ENCODE results near the gene GGA1.

Gene GGA1, protein sequence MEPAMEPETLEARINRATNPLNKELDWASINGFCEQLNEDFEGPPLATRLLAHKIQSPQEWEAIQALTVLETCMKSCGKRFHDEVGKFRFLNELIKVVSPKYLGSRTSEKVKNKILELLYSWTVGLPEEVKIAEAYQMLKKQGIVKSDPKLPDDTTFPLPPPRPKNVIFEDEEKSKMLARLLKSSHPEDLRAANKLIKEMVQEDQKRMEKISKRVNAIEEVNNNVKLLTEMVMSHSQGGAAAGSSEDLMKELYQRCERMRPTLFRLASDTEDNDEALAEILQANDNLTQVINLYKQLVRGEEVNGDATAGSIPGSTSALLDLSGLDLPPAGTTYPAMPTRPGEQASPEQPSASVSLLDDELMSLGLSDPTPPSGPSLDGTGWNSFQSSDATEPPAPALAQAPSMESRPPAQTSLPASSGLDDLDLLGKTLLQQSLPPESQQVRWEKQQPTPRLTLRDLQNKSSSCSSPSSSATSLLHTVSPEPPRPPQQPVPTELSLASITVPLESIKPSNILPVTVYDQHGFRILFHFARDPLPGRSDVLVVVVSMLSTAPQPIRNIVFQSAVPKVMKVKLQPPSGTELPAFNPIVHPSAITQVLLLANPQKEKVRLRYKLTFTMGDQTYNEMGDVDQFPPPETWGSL

DNA sequence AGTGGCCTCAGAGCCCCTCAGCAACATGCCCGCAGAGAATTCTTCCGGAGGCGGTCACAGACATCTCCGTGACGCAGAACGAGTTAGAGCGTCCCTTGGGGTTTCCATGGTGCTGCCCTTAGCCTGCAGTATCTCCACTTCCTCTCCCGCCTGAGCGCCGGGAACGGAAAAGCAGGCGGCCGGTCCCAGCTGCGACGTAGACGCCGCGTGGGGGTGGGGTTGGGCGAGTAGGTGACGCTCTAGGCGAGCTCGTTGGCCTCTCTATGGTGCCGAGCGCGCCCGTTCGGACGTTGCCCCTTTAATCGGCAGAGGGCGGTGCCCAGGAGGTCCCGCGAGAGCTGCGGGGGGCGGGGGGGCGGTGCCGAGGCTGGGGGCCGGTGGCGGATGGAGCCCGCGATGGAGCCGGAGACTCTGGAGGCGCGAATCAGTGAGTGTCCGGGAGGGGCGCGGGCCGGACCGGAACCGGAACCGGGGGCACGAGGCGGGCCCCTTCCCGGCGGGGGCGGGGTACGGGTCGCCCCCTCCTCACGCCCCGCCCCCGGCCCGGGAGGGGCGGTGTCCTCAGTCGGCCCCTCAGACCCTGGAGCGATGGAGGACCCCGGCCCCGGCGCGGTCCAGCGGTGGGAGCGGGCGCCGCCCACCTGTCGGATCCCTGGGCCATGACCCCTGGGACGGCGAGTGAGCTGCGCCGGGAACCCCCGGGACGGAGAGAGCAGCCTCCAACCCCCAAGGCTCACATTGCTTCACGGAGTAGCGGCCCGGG, at the start of gene GGA1:
Gene GGA1 (plus strand): TSS at position 358 of the 763 bp plus-strand sequence. CDS start 27 bp downstream, at position 385.
- peak; percentile 91 to 97 (median 96) for DNase-seq

DNA sequence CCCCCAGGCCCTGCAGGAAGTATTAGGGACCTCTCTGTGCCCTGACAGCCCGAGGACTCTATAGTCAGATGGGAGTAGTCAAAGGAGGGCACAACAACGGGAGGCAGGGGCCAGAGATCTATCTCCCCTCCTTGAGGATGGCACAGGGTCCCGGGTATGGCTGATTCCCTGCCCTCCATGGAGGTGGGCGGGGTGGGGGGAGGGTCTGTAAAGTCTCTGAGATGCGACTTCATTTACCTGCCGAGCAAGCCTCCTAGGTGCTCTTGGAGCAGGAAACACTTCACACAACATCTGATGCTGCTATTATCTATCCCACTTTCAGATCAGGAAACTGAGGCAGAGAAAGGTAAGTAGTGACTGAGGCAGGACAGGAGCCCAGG, 49.1 kb upstream of the GGA1 start:
- DNase-seq: no peak

DNA sequence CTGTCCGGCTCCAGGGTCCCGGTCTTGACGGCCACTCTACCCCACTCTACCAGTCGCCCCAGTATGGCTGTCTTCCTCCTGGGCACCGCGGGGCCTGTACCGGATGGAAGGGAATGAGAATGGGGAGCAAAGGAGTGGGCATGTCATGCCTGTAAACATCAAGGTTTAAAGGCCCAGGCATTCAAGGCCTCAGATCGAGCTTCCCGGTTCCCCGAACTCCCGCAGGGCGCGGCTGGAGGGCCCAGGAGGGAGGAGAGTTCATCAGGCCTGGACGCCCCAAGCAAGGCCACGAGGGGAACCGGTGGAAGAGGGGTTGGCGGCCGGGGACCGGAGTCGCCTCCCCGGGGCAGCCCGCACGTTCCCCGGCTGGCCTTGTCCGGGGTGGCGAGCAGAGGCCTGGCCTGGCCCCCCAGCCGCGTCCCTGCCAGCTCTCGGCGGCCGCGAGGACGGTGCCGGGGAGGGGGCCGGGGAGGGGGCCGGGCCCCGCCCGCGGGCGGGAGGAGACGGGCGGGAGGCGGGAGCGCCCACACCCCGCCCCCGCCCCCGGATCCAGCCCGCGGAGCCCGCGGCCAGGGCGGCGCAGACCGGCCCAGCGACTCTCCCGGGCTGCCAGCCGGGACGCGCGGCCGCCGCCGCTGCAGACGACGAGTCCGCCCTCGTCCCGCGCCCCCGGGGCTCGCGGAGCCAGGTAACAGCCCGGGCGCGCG, 48.6 kb upstream of the GGA1 start, which contains the start of gene CDC42EP1:
Gene CDC42EP1 (plus strand): TSS at position 580 of the 707 bp plus-strand sequence. CDS start 5,870 bp downstream, outside the sequence.
- DNase-seq: no peak

DNA sequence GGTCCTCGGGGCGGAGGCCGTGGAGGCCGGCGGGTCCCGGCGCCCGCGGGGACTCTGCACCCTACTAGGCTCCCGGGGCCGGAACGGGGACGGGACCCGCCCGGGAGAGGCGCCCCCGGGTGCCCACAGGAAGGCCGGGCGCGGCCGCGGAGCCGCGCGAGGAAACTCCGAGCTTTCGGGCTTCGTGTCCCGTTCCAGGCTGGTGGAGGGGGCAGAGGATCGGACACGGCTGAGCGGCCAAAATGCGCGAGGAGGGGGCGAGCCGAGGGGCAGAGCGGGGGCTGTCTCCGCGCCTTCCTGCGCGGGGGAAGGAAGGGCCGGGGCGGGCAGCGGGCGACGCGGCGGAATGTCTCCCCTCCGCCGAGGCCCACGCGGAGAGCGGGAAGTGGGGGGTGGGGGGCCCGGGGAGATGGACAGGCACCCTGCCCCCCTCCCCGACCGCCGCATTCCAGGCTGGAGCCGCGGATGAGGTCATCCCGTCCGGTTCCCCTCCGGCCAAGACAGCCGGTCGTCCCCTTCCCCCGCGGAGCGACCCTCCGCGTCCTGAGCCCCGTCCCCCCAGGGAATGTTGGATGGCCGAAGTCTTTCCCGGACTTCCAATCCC, 47.9 kb upstream of the GGA1 start:
- no peak for DNase-seq

DNA sequence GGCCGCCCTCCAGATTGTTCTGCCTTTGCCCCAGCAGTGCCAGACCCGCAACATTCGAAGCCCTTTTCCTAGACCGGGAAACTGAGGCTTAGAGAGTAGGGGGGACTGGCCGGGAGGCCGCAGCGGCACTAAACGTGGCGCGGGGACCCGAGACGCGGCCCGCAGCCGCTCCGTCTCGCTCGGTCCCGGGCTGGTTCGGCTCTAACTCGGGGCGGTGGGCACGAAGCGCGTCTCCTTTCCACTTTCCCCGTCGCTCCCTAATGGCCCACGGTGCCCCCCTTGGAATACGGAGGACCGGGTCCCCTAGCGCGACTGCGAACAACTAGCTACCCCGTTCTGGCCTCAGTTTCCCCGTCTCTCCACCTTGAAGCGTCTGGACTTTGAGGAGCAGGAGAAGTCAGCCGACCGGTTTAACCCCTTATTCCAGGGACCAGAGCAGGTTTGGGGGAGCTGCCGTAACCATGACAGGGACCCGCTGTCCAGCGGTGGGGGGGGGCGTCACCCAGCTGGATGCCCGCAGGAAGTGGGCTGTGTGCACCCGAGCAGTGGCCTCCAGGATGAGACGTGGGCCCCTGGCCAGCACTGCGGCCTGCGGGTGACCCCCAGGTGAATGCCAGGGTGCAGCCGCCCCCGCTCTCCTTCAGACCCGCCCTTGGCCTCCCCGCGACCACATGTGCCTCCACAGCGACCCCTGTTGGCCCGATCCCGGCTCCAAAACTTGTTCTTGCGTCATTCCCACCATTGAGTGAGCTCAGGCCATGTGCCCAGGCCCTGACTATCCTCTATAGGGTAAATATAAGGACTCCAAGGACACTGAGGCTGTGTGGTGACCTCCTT, 47.2 kb upstream of the GGA1 start:
- DNase-seq: peak; percentile 10 to 73 (median 66)

DNA sequence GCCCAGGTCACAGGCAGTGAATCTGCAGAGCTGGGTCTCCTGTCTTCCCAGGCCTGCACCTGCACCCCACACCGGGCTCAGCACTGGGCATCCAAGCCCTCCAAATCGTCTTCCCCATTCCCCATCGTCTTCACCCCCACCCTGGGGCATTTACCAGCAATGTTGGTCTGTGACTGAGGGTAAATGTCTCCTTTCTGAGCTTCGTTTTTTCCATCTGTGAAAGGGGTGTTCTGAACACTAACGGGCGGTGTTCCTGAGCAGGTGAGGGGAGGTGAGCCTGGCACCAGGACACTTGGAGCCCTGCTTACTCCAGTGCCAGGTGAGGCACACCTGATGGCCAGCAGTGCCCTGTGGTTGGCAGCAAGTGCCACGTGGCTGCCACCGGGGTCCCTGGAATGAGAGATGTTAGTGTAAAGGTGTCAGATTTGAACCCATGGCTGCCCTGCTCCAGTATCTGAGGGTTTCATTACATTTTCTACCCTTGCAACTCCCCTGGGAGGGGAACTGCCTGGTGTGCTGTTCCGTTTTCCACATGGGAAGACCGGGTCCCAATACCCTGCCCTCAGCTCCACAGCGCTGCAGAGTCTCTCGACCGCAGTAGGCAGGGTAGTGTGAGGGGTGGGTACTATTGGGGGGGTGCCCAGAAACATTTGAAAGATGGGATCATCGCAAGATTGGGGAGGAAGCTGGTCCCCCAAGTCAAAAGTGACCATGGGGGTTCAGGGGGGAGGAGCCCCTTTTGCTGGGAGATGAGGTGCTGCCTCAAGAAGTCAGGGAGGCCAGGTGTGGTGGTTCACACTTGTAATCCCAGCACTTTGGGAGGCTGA, 46.4 kb upstream of the GGA1 start:
- DNase-seq: no peak

DNA sequence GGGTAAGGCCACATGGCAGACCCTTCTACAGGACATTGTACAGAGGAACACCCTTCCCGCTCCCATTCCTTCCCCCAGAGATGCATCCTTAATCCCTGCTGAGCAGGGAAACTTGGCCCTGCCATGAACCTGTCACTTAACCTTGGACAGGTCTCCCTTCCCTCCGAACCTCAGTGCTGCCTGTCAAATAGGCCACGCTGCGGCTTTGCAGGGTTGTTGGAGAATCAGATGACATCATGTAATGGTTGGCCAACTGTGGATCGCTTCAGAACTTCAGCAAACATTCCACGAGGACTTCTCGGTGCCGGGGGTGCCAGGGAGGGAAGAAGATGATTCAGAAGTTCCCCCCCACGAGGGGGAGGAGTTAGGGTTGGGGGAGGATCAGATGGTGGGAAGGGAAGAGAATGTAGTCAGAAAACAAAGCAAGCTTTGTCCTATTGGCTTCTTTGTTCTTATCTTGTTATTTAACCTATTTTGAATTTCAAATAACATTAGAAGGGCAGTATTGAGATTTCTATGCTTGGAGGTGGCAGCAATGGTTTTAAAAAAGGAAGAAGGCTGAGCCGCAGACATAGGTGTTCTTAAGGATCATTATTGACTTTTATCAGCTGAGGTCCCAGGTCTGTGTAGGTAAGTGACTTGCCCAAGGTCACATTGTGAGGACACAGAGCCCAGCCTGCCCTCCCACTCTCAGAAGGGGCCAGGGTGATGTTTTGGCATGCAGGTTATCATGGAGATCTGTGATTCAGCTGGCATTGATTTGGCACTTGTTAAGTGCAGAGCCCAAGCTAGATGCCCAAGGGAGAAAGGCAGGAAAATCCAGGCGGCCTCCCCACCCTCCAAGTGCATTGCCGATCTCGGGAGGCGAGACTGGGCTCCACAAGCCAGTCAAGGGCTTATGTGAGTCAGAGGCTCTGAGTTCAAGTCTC, 45.2 kb upstream of the GGA1 start:
- DNase-seq: no peak

DNA sequence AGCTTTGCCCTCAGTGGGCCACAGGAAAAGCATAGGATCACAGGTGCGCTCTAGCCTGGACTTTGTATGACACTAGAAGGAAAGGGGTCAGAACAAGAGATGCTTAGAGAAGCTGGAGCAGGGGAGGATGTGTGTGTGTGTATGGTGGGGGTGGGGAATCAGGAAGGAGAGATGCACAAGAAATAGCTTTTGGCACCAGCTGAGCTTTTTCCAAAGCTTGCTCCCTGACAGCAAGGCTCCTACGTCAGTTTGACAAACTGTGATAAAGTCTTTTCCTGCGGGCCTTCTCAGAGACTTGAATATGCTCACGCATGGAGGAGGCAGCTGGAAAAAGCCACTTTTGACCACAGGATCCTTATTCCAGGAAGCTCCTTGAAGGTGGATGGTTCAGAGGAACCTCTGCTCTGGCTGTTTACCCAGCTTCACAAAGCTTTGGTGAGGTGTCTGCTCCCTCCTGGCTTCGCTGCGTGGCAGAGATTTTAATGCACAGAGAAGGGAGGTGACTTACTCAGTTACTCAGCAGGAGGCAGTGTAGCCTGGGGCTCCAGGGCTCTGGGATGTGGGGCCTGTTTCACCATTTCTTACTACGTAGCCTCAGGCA, 44.4 kb upstream of the GGA1 start:
- DNase-seq: no peak

DNA sequence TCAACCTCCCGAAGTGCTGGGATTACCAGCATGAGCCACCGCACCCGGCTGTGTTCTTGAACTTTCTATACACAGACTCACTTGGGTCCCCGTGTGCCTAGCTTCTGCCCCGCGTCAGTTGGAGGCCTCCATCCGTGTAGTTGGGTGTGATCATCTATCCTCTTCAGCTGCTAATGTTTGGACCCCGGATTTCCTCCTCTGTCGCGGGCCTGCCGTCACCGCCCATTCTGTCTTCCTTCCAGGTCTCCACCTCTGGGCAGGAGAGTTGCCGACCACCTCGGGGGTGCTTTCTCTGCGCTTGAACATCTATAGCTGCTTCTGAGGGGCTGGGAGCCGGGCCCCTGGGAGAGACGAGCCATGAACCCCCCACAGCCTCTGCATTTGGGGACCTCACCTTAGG, 42.8 kb upstream of the GGA1 start:
- no peak for DNase-seq

DNA sequence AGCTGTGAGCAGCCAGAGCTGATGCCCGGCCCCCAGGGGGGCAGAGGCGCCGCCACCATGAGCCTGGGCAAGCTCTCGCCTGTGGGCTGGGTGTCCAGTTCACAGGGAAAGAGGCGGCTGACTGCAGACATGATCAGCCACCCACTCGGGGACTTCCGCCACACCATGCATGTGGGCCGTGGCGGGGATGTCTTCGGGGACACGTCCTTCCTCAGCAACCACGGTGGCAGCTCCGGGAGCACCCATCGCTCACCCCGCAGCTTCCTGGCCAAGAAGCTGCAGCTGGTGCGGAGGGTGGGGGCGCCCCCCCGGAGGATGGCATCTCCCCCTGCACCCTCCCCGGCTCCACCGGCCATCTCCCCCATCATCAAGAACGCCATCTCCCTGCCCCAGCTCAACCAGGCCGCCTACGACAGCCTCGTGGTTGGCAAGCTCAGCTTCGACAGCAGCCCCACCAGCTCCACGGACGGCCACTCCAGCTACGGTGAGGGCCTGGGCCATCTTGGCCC, 42.3 kb upstream of the GGA1 start:
- peak in 5 of 6 experiments; percentile 18 to 48 (median 23) for DNase-seq

DNA sequence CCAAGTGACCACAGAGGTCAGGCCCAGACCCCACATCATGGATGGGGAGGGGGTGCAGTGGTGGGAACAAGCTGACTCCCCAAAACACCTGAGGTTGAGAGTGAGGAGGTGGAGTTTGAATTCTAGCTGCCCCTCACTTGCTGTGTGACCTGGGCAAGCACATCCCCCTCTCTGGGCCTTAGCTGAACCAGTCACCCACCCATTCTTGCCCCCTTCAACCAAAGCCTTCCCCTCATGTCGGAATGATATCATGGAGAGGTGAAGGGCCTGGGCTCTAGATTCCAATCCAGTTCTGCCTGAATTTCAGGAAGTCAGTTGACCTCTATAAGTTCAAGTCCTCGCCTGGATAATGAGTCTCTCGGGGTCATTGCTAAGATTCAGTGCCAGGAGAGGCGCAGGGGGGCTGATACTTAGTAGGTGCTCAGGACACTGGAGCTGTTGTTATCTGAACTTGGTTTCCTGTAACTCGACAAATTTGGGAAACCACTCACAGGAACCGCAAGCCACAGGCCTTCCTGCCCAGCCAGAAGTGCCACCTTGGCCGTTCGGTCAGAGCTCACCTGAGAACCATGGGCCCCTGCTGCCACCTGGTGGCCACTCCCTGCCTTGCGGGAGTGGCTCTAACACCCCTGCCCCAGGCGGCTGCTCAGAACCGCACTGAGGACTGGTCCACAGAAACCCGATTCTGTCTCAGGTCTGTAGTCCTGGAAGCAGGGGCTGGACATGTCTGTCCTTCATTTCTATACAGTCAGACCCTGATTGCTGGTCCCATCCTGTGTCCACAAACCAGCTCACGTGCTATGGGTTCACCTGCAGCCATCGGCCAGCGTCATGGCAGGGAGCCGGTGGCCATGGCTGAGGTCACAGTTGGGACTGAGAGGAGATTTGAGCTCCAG, 41.5 kb upstream of the GGA1 start:
- peak; percentile 69 to 88 (median 80) for DNase-seq

DNA sequence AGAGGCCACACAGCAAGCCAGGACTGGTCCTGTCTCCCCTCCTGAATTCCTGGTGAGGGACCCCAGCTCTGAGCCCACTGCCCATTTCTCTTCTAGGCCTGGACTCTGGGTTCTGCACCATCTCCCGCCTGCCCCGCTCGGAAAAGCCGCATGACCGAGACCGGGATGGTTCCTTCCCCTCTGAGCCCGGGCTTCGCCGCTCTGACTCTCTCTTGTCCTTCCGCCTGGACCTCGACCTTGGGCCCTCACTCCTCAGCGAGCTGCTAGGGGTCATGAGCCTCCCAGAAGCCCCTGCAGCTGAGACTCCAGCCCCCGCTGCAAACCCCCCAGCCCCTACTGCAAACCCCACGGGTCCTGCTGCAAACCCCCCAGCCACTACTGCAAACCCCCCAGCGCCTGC, 40.6 kb upstream of the GGA1 start:
- no peak for DNase-seq

DNA sequence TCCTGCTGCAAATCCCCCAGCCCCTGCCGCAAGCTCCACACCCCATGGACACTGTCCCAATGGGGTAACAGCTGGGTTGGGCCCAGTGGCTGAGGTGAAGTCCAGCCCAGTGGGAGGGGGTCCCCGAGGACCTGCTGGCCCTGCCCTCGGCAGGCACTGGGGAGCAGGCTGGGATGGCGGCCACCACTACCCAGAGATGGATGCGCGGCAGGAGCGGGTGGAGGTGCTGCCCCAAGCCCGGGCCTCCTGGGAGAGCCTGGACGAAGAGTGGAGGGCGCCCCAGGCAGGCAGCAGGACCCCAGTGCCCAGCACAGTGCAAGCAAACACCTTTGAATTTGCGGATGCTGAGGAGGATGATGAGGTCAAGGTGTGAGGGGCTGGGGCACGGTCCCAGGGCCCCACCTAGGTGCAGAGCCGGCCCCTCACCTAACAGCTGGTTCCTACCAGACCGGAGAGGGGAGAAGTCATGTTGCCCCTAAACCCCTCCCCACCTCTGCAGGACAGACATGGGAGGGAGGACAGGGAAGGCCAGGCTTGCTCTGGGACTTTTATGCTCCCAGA, 40.1 kb upstream of the GGA1 start:
- no peak for DNase-seq

DNA sequence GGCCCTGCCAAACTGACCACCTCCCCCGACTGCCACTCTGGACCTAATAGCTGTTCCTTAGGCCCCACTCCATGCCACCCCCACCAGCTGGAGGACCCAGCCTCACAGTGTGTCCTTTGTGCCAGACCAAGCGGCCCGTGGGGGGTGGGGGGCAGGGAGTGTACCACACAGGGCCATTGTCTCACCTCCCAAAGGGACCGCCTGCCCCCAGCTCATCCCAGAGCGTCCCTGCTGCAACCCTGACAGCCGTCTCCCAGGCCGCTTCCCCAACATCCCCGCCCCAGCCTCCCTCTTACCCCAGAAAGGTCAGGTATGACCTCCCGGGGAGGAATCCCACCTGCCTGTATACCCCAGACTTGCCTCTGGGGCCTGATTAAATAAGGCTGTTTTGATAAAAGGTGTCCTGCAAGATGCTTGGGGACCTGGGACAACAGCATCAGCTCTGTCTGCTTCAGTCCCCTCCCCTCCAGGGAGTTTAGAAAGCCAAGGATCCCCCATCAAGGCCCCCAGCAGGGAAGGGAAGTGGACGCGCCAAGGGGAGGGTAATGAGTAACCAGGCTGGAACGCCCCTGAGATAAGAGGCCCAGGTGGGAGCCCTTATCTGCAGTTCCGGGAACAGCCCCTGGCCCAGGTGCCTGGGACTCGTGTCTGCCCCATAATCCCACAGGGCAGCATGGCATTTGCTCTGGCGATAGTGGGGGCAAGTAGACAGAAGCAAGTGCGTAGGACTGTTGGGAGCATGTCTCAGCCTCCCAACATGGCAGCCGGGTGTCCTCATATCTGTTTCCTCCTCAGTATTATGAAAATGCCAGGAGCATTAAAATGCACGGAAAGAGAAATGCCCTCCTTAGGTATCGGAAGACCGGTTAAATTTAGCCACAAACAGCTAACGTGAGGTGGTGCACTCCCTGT, 39.4 kb upstream of the GGA1 start:
- DNase-seq: no peak

DNA sequence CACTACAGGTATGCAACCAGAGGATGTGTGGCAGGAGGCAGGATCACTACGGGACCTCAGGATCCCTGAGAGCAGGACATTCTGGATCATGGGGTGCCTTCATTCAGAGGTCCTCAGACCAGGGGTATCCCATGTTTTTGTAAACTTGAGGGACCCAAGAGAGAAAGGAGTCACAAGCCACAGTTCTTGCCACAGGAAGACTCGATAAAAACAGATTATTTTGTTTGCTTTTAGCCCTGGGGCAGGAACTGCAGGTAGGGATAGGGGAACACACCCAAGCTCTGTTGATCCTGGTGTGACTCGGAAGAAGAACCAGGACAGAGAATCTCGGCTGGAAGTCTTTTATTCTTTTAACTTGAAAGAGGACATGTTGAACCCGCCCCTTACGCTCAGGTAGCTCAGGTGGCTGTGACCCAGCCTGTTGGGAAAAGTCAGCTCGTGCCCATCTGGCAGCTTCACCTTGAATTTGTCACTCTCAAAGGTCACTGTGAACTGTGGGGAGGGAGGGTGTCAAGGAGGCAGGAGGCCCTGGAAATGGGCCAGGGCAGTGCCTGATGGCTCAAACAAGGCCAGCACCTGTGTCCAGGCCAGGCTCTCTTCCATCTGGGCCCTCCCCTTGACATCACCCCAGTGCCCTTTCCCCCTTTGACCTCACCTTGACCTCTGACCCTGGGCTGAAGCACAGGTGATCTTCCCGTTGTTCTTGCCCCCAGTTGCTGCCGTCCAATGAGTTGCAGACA, 38.5 kb upstream of the GGA1 start:
- no peak for DNase-seq

DNA sequence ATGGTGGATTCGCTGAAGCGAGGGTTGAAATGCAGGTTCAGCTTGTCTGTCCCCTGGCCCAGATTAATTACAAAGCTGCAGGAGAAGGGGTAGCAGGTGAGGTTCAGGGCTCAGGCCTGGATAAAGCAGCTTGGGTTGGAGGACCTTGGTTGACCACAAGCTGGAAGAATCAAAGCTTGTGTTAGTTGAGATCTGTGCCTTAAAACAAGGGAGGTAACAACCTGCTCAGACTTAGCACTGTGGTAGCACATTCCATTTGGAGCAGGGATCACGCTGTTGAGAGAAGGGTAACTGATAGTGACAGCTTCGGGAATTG, 38.0 kb upstream of the GGA1 start:
- no peak for DNase-seq
